ENCODE data around the gene MPI. TPM values are rescaled to one million over a fixed set of nuclear protein-coding genes. Genes with fewer than 3 reads are reported as not detected.
"Not testable (repeated sequence)": the region's sequence is repeated elsewhere in the genome, so short reads cannot be mapped to it uniquely, and the experiment has no call there.

The MPI gene
- total and polyA plus RNA-seq, 2 experiments from 2014 or later = 106 to 285 TPM

- Histone ChIP-seq H3K9me3 (ENCODE audit: low read depth) (no peaks in the 10 kb centered on the region), H3K4me3 (no peak overlapping the region), H3K27ac (peak overlapping the region; percentile 30), H3K4me1 (ENCODE audit: low read depth) (no peaks in the 10 kb centered on the region), H3K27me3 (no peaks in the 10 kb centered on the region), H3K36me3 (peaks cover 51% of the 10 kb centered on the region)
- TF ChIP-seq, protein P1, sequence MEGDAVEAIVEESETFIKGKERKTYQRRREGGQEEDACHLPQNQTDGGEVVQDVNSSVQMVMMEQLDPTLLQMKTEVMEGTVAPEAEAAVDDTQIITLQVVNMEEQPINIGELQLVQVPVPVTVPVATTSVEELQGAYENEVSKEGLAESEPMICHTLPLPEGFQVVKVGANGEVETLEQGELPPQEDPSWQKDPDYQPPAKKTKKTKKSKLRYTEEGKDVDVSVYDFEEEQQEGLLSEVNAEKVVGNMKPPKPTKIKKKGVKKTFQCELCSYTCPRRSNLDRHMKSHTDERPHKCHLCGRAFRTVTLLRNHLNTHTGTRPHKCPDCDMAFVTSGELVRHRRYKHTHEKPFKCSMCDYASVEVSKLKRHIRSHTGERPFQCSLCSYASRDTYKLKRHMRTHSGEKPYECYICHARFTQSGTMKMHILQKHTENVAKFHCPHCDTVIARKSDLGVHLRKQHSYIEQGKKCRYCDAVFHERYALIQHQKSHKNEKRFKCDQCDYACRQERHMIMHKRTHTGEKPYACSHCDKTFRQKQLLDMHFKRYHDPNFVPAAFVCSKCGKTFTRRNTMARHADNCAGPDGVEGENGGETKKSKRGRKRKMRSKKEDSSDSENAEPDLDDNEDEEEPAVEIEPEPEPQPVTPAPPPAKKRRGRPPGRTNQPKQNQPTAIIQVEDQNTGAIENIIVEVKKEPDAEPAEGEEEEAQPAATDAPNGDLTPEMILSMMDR (IDR thresholded peaks at IDR 0.05; ENCODE audit: low read depth, low read length) = no peak
- DNase-seq (ENCODE audit: low read depth in 1 of 2, low spot score in 1 of 2) = no peak
These were observed 38.9 kb downstream of the MPI start for GRCh38 chr15:74928771-74929198.

DNA sequence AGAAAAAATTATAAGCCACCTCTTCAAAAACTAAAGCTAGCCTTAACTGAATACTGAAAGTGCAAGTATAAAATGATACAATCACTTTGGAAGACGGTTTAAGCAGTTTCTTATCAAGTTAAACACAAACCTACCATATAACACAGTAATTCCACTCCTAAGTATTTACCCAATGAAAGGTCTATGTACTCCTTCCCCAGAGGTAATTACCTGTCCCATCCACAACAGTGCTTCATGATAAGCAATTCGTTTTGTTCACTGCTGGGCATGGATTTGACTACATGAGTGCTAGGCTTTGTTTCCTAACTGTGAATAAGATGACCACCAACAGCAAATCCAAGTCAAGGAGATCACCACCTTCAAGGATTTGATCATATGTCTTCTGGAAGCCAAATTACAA lies 43.7 kb downstream of the MPI start:
- no peak for DNase-seq (ENCODE audit: low read depth in 1 of 2, low spot score in 1 of 2)
- H3K27me3 ChIP-seq = no peaks in the 10 kb centered on the region
- no peaks in the 10 kb centered on the region for H3K9me3 ChIP-seq (ENCODE audit: low read depth)
- TF ChIP-seq, protein P1 (IDR thresholded peaks at IDR 0.05; ENCODE audit: low read depth, low read length) = no peak
- H3K36me3 ChIP-seq = peaks cover 15% of the 10 kb centered on the region
- peak overlapping the region; percentile 54 for H3K27ac ChIP-seq
- H3K4me1 ChIP-seq (ENCODE audit: low read depth) = peaks cover 3% of the 10 kb centered on the region
- H3K4me3 ChIP-seq = no peak overlapping the region

- H3K36me3 ChIP-seq; H3K9me3 ChIP-seq (ENCODE audit: low read depth); H3K4me1 ChIP-seq (ENCODE audit: low read depth); H3K27me3 ChIP-seq; H3K27ac ChIP-seq; H3K4me3 ChIP-seq; DNase-seq (ENCODE audit: low read depth in 1 of 2, low spot score in 1 of 2): not testable (repeated sequence)
These were observed 45.4 kb downstream of the MPI start for GRCh38 chr15:74935193-74935592.

GRCh38 chr15:74937272-74937589 lies 47.4 kb downstream of the MPI start:
- peak overlapping the region; percentile 75 for H3K4me3 ChIP-seq
- H3K27ac ChIP-seq = peak overlapping the region; percentile 96
- no peaks in the 10 kb centered on the region for H3K27me3 ChIP-seq
- DNase-seq (ENCODE audit: low read depth in 1 of 2, low spot score in 1 of 2) = peak in 1 of 2 donors; percentile 70
- no peaks in the 10 kb centered on the region for H3K36me3 ChIP-seq
- TF ChIP-seq, protein P1 (IDR thresholded peaks at IDR 0.05; ENCODE audit: low read depth, low read length) = no peak
- H3K4me1 ChIP-seq (ENCODE audit: low read depth) = peaks cover 3% of the 10 kb centered on the region
- H3K9me3 ChIP-seq (ENCODE audit: low read depth) = no peaks in the 10 kb centered on the region

GRCh38 chr15:74937590-74938371 lies 47.9 kb downstream of the MPI start, which contains the start of gene COX5A:
COX5A (minus strand) TSS chr15:74938073; CDS start chr15:74938014, 59 bp downstream.
- Histone ChIP-seq H3K36me3 (no peaks in the 10 kb centered on the region), H3K27me3 (no peaks in the 10 kb centered on the region), H3K27ac (peak within 1 kb of the TSS; percentile 96), H3K9me3 (ENCODE audit: low read depth) (no peaks in the 10 kb centered on the region), H3K4me3 (peak within 1 kb of the TSS; percentile 75), H3K4me1 (ENCODE audit: low read depth) (peaks cover 3% of the 10 kb centered on the region)
- TF ChIP-seq, protein P1 (IDR thresholded peaks at IDR 0.05; ENCODE audit: low read depth, low read length) = no peak
- peak; percentile 96 to 98 for DNase-seq (ENCODE audit: low read depth in 1 of 2, low spot score in 1 of 2)
